BLaER1 (cell line): ENCODE measurements around the gene FGFR3.
A peak's percentile ranks its signal among the peaks of the same experiment; 100 is the strongest.
"Not testable (repeated sequence)": the region's sequence is repeated elsewhere in the genome, so short reads cannot be mapped to it uniquely, and the experiment has no call there.

Experiments used
- H3K27ac ChIP-seq: shearing (Covaris generic); formaldehyde crosslinking; 2 replicates; pipeline ENCODE4 v1.8.1; 2022
- H3K27me3 ChIP-seq: shearing (Covaris generic); formaldehyde crosslinking; 2 replicates; pipeline ENCODE4 v1.8.1; 2022
- H3K36me3 ChIP-seq: shearing (Covaris generic); formaldehyde crosslinking; 2 replicates; pipeline ENCODE4 v1.8.1; 2022
- H3K4me1 ChIP-seq: shearing (Covaris generic); formaldehyde crosslinking; 2 replicates; pipeline ENCODE4 v1.8.1; 2022
- H3K4me2 ChIP-seq: shearing (Covaris generic); formaldehyde crosslinking; 2 replicates; pipeline ENCODE4 v1.8.1; 2022
- H3K4me3 ChIP-seq: shearing (Covaris generic); formaldehyde crosslinking; 2 replicates; pipeline ENCODE4 v1.8.1; 2022
- H3K9ac ChIP-seq: shearing (Covaris generic); formaldehyde crosslinking; 2 replicates; pipeline ENCODE4 v1.8.1; 2022
- H3K9me3 ChIP-seq: shearing (Covaris generic); formaldehyde crosslinking; 2 replicates; pipeline ENCODE4 v1.8.1; 2022
- H4K20me1 ChIP-seq: shearing (Covaris generic); formaldehyde crosslinking; 2 replicates; pipeline ENCODE4 v1.8.1; 2022
- Cebpa-rat ChIP-seq: shearing (Covaris generic); IDR thresholded peaks from 2 replicates; pipeline ENCODE4 v1.8.1; 2022

Gene FGFR3

DNA sequence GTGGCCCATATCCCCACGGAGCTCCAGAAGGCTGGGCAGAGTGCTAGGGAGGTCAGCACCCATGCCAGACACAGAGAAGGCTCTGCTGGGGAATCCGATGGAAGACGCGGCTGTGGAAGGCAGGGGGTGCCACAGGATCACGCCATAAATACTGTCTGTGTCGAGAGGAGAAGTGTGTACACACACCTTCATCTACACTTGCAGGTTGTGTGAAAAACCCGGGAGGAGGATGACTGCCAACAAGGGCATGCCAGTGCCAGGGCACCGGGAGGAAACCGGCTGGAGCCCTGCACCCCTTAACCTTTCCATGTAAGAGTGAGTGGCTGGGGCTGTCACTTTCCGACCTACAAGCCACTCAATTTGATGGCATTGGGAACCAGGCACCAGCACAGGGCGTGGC is 31.7 kb downstream of the FGFR3 start:
- Histone ChIP-seq H3K9ac (no peak overlapping the region), H3K4me1 (peaks cover 6% of the 10 kb centered on the region), H3K9me3 (no peaks in the 10 kb centered on the region), H3K27me3 (no peaks in the 10 kb centered on the region), H3K4me3 (no peak overlapping the region), H3K27ac (no peak overlapping the region), H3K36me3 (peaks cover 72% of the 10 kb centered on the region), H4K20me1 (peaks cover 22% of the 10 kb centered on the region), H3K4me2 (no peak overlapping the region)
- no peak for TF ChIP-seq Cebpa-rat

- no peaks in the 10 kb centered on the region for H3K9me3 ChIP-seq
- no peak overlapping the region for H3K27ac ChIP-seq
- no peak overlapping the region for H3K4me2 ChIP-seq
- no peak for TF ChIP-seq Cebpa-rat
- H3K4me3 ChIP-seq, result no peak overlapping the region
- peaks cover 12% of the 10 kb centered on the region for H3K4me1 ChIP-seq
- H4K20me1 ChIP-seq, result peaks cover 25% of the 10 kb centered on the region
- H3K27me3 ChIP-seq, result no peaks in the 10 kb centered on the region
- H3K36me3 ChIP-seq, result peaks cover 66% of the 10 kb centered on the region
- no peak overlapping the region for H3K9ac ChIP-seq
Measured at GRCh38 chr4:1825326-1825725, 32.2 kb downstream of the FGFR3 start.

DNA sequence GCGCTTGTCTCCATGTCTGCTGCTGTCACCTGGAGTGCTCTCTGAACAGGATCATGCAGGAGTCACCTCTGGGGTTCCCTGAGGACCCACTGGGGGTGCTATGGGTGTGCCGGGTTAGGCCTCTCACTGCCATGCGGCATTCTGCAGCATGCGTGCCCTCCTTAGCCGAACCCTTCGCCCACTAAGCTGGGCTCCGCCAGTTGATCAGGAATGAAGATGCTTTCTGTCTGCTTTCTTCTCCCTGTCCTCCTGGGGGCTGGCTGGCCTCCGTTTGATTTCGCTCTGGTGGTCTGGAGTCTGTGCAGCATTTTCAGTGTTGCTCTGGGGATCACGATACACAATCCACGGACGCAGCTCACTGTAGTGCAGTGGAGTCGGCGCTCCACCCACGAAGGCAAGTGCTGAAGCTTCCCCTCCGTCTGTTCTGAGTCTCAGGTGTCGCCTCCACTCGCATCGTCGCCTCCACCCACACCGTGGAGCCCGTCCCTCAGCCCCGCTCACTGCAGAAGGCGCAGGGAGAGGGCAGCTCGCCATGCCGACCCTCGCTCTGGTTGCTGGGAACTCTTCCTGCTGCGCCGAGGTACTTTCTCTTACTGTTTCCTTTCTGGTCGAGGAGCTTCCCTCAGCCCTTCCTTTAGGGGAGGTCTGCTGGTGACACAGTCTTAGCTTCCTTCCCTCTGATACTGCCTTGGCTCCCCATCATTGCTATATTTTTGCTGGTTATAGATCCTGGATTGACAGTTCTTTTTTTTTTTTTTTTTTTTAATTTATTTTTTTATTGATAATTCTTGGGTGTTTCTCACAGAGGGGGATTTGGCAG is 33.6 kb downstream of the FGFR3 start:
- no peak overlapping the region for H3K4me2 ChIP-seq
- no peak for TF ChIP-seq Cebpa-rat
- peaks cover 62% of the 10 kb centered on the region for H3K36me3 ChIP-seq
- peaks cover 40% of the 10 kb centered on the region for H4K20me1 ChIP-seq
- H3K9ac ChIP-seq, result no peak overlapping the region
- peaks cover 26% of the 10 kb centered on the region for H3K4me1 ChIP-seq
- no peak overlapping the region for H3K4me3 ChIP-seq
- H3K9me3 ChIP-seq, result no peaks in the 10 kb centered on the region
- H3K27me3 ChIP-seq, result no peaks in the 10 kb centered on the region
- H3K27ac ChIP-seq, result no peak overlapping the region

- Histone ChIP-seq H3K27ac (peak overlapping the region; percentile 62), H3K4me2 (peak overlapping the region; percentile 93), H3K9ac (peak overlapping the region; percentile 20; the same call in 1 of the 2 replicates), H4K20me1 (peaks cover 70% of the 10 kb centered on the region), H3K4me3 (peak overlapping the region; percentile 26), H3K9me3 (no peaks in the 10 kb centered on the region), H3K4me1 (peaks cover 61% of the 10 kb centered on the region), H3K36me3 (peaks cover 34% of the 10 kb centered on the region), H3K27me3 (no peaks in the 10 kb centered on the region)
- no peak for TF ChIP-seq Cebpa-rat
Measured at GRCh38 chr4:1830234-1830633, 37.1 kb downstream of the FGFR3 start.

GRCh38 chr4:1830642-1831228 is 37.6 kb downstream of the FGFR3 start:
- TF ChIP-seq Cebpa-rat, result no peak
- H3K9me3 ChIP-seq, result no peaks in the 10 kb centered on the region
- H4K20me1 ChIP-seq, result peaks cover 70% of the 10 kb centered on the region
- H3K4me2 ChIP-seq, result peak overlapping the region; percentile 93
- H3K27me3 ChIP-seq, result no peaks in the 10 kb centered on the region
- peak overlapping the region; percentile 20; the same call in 1 of the 2 replicates for H3K9ac ChIP-seq
- peaks cover 66% of the 10 kb centered on the region for H3K4me1 ChIP-seq
- H3K27ac ChIP-seq, result peak overlapping the region; percentile 62
- H3K4me3 ChIP-seq, result peak overlapping the region; percentile 26
- peaks cover 34% of the 10 kb centered on the region for H3K36me3 ChIP-seq

- H3K36me3 ChIP-seq, result peaks cover 34% of the 10 kb centered on the region
- no peaks in the 10 kb centered on the region for H3K9me3 ChIP-seq
- peaks cover 69% of the 10 kb centered on the region for H3K4me1 ChIP-seq
- H3K27ac ChIP-seq, result peak overlapping the region; percentile 62; the same call in 1 of the 2 replicates
- H3K4me2 ChIP-seq, result peak overlapping the region; percentile 93
- 0 out of 2 replicates have a peak overlapping the region, but pooled peaks have one; percentile 20 for H3K9ac ChIP-seq
- TF ChIP-seq Cebpa-rat, result no peak
- peak overlapping the region; percentile 26; the same call in 1 of the 2 replicates for H3K4me3 ChIP-seq
- H4K20me1 ChIP-seq, result peaks cover 70% of the 10 kb centered on the region
- H3K27me3 ChIP-seq, result no peaks in the 10 kb centered on the region
Measured at GRCh38 chr4:1831331-1831730, 38.2 kb downstream of the FGFR3 start.

- Histone ChIP-seq H3K4me2 (peak overlapping the region; percentile 93), H3K36me3 (peaks cover 39% of the 10 kb centered on the region), H3K9me3 (no peaks in the 10 kb centered on the region), H3K9ac (no peak overlapping the region), H3K4me3 (no peak overlapping the region), H3K27ac (no peak overlapping the region), H4K20me1 (peaks cover 77% of the 10 kb centered on the region), H3K4me1 (peaks cover 69% of the 10 kb centered on the region), H3K27me3 (no peaks in the 10 kb centered on the region)
- no peak for TF ChIP-seq Cebpa-rat
Measured at GRCh38 chr4:1832690-1833089, 39.6 kb downstream of the FGFR3 start.

DNA sequence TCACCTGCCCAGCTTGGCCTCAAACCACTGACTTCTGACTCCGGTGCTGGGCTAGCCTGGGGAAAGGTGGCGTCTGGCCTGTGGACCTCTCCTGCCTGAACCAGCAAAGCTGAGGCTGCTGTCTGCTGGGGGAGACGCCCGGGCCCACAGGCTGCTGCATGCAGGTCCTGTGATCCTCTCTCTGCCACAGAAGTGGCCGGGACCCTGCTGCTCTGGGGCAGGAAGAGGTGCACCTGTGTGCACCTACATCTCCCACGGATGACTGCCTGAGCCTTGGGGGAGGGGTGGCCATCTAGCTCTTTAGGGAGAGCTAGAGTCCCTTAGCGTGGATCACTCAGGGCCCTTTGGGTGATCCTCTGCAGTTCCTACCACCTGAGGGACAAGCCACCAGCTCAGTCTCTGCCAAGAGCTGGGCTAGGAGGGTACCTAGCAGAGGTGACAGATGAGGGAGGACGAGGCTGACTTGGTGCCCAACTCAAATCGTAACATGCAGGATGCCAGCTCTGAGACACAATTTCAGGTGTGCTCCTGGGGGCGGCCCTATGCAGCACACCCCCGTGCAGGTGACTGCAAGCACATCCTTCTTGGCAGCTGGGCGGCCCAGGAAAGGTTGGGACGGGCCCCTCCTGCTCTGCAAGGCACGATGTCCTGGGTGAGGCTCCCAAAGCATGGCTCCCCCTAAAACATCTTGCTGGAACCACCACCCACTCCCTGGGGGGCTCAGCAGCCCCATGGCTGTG is 40.4 kb downstream of the FGFR3 start:
- H3K9ac ChIP-seq, result no peak overlapping the region
- peak overlapping the region; percentile 93 for H3K4me2 ChIP-seq
- H3K4me3 ChIP-seq, result peak overlapping the region; percentile 41
- peaks cover 85% of the 10 kb centered on the region for H4K20me1 ChIP-seq
- H3K27me3 ChIP-seq, result no peaks in the 10 kb centered on the region
- peaks cover 47% of the 10 kb centered on the region for H3K36me3 ChIP-seq
- H3K9me3 ChIP-seq, result no peaks in the 10 kb centered on the region
- no peak for TF ChIP-seq Cebpa-rat
- H3K27ac ChIP-seq, result peak overlapping the region; percentile 33
- H3K4me1 ChIP-seq, result peaks cover 72% of the 10 kb centered on the region

GRCh38 chr4:1834047-1834775 is 41.1 kb downstream of the FGFR3 start:
- H3K4me1 ChIP-seq, result peaks cover 79% of the 10 kb centered on the region
- peaks cover 92% of the 10 kb centered on the region for H4K20me1 ChIP-seq
- H3K9me3 ChIP-seq, result no peaks in the 10 kb centered on the region
- 0 out of 2 replicates have a peak overlapping the region, but pooled peaks have one; percentile 8 for H3K9ac ChIP-seq
- TF ChIP-seq Cebpa-rat, result no peak
- peak overlapping the region; percentile 93 for H3K4me2 ChIP-seq
- H3K27ac ChIP-seq, result peak overlapping the region; percentile 33; the same call in 1 of the 2 replicates
- peak overlapping the region; percentile 41 for H3K4me3 ChIP-seq
- H3K27me3 ChIP-seq, result no peaks in the 10 kb centered on the region
- peaks cover 54% of the 10 kb centered on the region for H3K36me3 ChIP-seq

DNA sequence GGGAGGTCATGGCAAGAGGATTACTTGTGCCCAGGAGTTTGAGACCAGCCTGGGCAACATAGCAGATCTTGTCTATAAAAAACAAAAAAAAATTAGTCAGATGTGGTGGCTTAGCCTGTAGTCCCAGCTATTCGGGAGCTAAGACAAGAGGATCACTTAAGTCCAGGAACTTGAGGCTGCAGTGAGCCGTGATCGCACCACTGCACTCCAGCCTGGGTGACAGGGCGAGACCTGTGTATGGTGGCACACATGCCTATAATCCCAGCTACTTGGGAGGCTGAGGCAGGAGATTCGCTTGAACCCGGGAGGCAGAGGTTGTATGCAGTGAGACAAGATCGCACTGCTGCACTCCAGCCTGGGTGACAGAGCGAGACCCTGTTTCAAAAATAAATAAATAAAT is 42.7 kb downstream of the FGFR3 start:
- peaks cover 71% of the 10 kb centered on the region for H3K36me3 ChIP-seq
- H3K4me2 ChIP-seq, result peak overlapping the region; percentile 93; the same call in 1 of the 2 replicates
- H3K27ac ChIP-seq, H3K27me3 ChIP-seq, H3K9ac ChIP-seq, H3K4me3 ChIP-seq, H3K9me3 ChIP-seq: not testable (repeated sequence)
- peaks cover 76% of the 10 kb centered on the region for H3K4me1 ChIP-seq
- H4K20me1 ChIP-seq, result peaks cover 100% of the 10 kb centered on the region
